Testis (tissue), 2 donors: ENCODE results near the gene PARP14.
"Not testable (repeated sequence)": the region's sequence is repeated elsewhere in the genome, so short reads cannot be mapped to it uniquely, and the experiment has no call there.

Experiments
- CTCF ChIP-seq, 3 experiments: fragments of 450-650 bp in 2 of 3; fragments of 200-600 bp in 1 of 3; sonication (generic) in 1 of 3; IDR thresholded peaks; one replicate each; pipeline ENCODE4 v1.5.1; 2016 to 2019; ENCODE audit warnings: antibody characterized with exemption in 3 of 3, mild to moderate bottlenecking in 2 of 3, moderate library complexity in 1 of 3
- POLR2A ChIP-seq: fragments of 450-650 bp; IDR thresholded peaks from one replicate; pipeline ENCODE4 v1.6.1; 2017; ENCODE audit warnings: antibody characterized with exemption, mild to moderate bottlenecking, moderate library complexity

GRCh38 chr3:122651962-122652361, 28.7 kb upstream of the PARP14 start:
- not testable (repeated sequence) for TF ChIP-seq CTCF (IDR thresholded peaks at IDR 0.05); POLR2A
